ENCODE measurements around the gene PARVA. TPM values are rescaled to one million over a fixed set of nuclear protein-coding genes. Genes with fewer than 3 reads are reported as not detected.

Gene PARVA
- total RNA-seq, 1 donor from 2014 or later: 23.0 TPM

GRCh38 chr11:12531681-12532080, 154.3 kb downstream of the PARVA start:
- DNase-seq: no peak

GRCh38 chr11:12532580-12532979, 155.2 kb downstream of the PARVA start:
- no peak for DNase-seq

GRCh38 chr11:12534549-12534948, 157.2 kb downstream of the PARVA start:
- DNase-seq: no peak

GRCh38 chr11:12535321-12535720, 157.9 kb downstream of the PARVA start:
- DNase-seq: no peak

GRCh38 chr11:12536566-12536965, 159.2 kb downstream of the PARVA start:
- DNase-seq: no peak

GRCh38 chr11:12537778-12538401, 160.5 kb downstream of the PARVA start:
- peak; percentile 6 for DNase-seq

- DNase-seq: no peak
Measured at GRCh38 chr11:12538889-12539421, 161.6 kb downstream of the PARVA start.

GRCh38 chr11:12539572-12539971, 162.2 kb downstream of the PARVA start:
- peak; percentile 69 for DNase-seq

GRCh38 chr11:12540075-12540680, 162.8 kb downstream of the PARVA start:
- DNase-seq: no peak

GRCh38 chr11:12540913-12541582, 163.7 kb downstream of the PARVA start:
- peak; percentile 93 for DNase-seq

GRCh38 chr11:12541583-12542151, 164.3 kb downstream of the PARVA start:
- DNase-seq: no peak

GRCh38 chr11:12542186-12542935, 165.0 kb downstream of the PARVA start:
- no peak for DNase-seq

GRCh38 chr11:12543596-12544415, 166.4 kb downstream of the PARVA start:
- no peak for DNase-seq

- DNase-seq: no peak
Measured at GRCh38 chr11:12544986-12545775, 167.8 kb downstream of the PARVA start.

GRCh38 chr11:12546122-12546521, 168.8 kb downstream of the PARVA start:
- no peak for DNase-seq

- DNase-seq: no peak
Measured at GRCh38 chr11:12546660-12547059, 169.3 kb downstream of the PARVA start.

GRCh38 chr11:12547953-12548650, 170.7 kb downstream of the PARVA start:
- no peak for DNase-seq

GRCh38 chr11:12552692-12553091, 175.3 kb downstream of the PARVA start:
- DNase-seq: peak; percentile 91

GRCh38 chr11:12554122-12554521, 176.8 kb downstream of the PARVA start:
- DNase-seq: no peak

- peak; percentile 57 for DNase-seq
Measured at GRCh38 chr11:12556155-12556554, 178.8 kb downstream of the PARVA start.

All from skin of body (tissue), 2 donors.